HG02973 (cell line): ENCODE results near the gene FAT2.
"Not testable (repeated sequence)": the region's sequence is repeated elsewhere in the genome, so short reads cannot be mapped to it uniquely, and the experiment has no call there.

ENCODE experiments used
- ATAC-seq: cut with Tn5 transposase; IDR thresholded peaks from one replicate; pipeline ENCODE4 v1.9.1; 2021; ENCODE audit warnings: moderate library complexity; ENCODE audit not compliant: unreplicated experiment

FAT2 gene

DNA sequence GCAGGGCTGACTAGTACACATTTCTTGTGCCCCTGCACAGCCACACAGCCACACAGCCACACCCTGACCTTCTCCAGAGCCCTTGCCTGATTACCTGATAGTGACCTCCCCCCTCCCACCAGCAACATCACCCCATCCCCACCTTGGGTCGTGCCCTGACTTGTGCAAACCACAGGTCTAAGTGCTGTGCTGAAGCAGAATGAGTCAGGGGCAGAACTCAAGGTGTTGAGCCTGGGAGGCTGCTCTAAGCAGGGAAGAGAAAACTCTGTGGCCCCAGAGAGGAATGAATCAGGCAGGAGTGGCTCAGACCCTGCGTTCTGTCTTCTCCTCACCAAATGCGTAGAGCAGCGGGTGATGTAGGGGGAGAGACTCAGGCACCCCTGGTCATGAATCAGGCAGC, 24.3 kb upstream of the FAT2 start:
- no peak for ATAC-seq

DNA sequence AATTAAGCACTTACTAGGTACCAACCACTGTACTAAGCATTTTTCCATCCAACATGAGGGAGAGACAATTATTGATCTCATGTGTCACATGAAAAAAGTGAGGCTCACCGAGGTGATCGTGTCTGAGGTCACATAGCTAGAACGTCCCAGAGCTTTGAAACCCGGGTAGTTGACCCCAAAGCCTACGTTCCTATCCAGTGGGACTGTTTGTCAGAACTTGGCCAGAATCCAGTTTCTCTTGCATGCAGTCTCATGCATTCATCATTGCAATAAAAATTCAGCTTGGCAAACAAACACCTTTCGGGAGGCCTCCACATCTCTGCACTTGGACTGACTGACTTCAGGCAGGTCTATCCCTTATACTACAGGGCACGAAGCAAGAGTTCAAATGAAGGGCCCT, 23.4 kb upstream of the FAT2 start:
- ATAC-seq = no peak

DNA sequence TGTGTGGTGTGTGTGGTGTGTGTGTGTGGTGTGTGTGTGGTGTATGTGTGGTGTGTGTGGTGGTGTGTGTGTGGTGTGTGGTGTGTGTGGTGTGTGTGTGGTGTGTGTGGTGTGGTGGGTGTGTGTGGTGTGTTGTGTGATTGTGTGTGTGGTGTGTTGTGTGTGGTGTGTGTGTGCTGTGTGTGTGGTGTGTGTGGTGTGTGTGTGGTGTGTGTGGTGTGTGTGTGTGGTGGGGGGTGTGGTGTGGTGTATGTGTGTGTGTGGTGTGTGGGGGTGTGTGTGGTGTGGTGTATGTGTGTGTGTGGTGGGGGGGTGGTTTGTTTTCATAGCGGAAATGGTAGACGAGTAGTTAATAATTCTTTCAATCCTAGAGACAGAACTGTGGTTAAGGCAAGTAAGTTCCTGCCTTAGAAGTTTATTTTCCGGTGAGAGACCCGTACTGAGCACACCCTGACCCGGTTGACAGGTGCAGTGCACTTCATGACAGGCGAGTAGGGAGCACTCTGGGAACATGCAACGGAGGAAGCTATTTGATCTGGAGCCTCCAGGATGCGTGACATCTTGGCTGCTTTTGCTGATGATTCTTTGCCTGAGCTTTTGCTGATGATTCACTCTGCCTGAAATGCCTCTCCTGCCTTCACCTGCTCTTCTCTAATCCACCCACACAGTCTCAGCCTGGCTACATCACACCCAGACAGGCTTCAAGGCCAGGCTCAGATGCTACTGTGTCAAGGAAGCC, 21.7 kb upstream of the FAT2 start:
- peak; percentile 81 for ATAC-seq

DNA sequence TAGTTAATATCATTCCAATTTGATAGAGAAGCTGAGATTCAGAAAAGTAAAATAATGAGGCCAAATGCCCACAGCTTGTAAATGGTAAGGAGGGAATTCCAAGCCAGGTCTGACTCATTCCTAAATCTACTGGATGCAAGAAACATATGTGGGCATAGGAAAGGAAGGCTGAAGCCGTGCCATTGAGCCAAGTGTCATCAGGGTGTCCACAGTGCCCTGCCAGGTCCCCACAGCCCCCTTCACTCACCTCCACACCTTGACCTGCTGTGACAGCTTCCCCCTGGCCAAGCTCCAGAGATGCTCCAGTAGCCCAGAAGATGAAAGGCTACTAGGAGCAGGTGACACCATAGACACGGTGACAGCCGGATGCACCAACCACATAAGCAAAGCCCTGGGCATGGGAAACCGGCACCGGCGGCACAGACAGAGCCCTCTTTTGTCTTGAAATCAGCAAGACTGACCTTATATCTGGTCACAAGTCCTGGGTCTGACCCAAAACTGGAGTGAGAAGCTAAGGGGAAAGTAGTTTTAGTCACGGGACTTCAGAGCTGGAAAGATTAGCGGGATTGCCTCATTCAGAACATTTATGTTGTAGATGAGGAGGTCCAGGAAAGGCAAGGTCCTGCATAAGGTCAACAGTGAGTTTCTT, 20.1 kb upstream of the FAT2 start:
- no peak for ATAC-seq

DNA sequence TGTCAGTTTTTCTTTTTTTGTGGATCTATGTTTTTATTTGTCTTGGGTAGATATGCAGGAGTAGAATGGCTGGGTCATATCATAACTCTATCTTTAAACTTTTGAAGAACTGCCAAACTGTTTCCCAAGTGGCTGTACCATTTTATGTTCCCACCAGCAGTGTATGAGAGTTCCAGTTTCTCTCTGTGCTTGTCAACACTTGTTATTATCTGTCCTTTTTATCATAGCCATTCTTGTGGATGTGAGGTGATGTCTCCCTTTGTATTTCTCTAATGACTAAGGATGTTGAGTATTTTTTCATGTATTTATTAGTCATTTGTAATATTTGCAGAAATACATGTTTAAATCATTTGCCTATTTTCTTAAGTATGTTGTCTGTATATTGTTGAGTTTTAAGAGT, 17.4 kb upstream of the FAT2 start:
- ATAC-seq = no peak

DNA sequence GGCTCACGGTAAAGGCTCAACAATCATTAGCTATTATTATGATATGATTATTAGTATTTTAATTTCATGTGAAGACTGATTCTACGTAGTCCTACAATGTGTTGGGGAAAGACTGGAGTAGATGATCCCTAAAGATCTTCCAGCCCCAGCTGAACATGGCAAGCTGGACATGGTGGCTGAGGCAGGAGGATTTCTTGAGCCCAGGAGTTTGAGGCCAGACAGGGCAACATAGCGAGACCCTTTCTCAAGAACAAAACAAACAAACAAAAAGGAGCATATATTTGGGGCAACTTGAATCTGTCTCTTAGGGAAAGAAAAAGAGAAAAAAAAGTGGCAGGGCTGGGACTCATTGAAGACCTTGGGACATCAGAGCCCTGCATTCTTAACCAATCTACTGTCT, 16.2 kb upstream of the FAT2 start:
- no peak for ATAC-seq

DNA sequence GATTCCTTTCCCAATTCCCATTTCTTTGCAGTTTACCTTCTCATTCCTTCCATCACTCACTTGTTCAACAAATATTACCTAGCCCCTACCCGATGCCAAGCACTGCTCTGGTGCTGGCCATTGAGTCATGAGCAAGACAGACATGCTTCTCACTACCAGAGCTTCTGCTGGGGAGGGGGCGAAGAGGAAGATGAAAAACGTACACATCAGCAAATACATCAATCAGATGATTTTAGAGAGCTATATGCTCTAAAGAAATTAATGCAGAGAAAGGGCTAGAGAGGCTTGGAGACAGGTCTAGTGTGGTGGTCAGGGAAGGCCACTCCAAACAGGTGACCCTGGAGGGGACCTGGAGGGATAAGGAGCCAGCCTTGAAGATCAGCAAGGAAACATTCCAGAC, 14.4 kb upstream of the FAT2 start:
- no peak for ATAC-seq

DNA sequence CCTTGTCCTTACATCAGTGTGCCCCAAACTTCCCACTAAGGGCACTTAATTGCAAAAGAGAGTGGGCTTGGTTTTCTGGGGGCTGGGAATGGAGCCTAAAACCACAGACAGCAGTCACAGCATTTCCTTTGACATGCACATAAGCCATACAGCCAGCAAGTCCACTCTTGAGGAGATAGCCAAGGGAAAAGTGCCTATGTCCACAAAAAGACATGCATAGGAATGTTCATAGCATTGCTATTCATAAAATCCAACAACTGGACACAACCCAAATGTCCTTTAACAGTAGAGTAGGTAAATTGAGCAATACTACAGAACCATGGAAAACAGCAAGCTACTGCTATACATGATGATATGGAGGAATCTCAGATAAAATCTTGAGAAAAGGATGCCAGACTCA, 11.7 kb upstream of the FAT2 start:
- ATAC-seq = no peak

DNA sequence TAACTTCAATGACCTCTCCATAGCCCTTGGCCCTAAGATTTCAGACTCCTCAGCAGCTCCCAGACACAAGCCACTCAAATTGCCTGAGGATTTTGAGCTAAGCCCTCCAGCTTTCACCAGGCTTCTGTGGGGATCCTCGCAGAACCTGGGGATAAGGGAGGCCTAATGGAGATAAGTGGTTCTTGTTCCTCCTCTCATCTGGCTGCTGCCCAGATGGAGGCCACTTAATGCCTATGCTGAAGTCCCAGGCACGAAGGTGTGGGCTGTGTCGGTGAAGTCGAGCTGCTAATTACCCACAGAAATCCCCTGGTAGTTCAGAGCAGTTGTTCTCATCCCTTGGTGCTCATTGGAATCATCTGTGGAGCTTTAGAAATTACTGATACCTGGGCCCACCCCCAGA, 10.3 kb upstream of the FAT2 start:
- no peak for ATAC-seq

DNA sequence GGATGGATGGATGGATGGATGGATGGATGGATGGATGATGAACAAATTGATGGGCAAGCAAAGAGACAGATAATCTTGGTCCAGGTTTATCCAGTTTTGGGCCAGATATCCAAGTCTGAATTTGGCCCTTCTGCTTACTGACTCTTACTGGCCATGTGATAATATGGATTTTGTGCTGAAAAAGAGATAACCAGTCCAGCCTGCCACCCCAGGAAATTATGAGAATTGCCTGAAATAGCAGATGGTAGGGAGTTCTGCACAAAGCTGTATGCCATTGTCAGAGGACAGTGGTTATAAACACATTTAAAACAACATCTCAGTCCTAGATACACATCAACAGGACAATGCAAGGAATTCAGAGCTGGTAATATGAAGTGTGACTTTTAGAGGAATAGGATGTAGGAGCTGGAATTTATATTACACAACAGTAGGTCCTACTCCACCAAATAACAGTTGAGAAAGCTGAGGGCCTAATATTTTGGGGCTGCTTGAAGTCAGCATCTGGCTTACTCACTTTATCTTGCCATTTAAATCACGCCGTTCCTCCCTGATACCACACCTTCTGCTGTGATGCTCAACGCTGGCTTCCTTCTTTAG, 9.0 kb upstream of the FAT2 start:
- no peak for ATAC-seq

DNA sequence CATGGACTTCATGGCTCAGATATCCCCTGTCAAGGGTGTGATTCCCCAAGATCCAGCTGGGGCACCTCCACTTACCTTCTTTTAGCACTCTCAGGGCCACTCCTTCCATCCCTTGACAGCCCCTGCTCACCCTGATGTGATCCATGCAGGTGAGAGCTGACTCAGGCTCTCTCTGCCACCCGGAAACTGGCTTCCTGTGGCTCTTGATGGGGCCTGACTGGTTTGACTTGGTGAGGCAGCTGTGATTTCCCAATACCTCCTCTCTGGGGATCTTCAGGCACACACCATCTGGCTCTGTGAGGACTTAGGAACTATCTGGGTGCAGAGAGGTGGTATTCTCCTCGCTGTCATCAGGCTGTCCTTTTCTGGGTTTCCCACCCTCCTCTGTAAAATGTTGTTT, 7.9 kb upstream of the FAT2 start:
- ATAC-seq = no peak

DNA sequence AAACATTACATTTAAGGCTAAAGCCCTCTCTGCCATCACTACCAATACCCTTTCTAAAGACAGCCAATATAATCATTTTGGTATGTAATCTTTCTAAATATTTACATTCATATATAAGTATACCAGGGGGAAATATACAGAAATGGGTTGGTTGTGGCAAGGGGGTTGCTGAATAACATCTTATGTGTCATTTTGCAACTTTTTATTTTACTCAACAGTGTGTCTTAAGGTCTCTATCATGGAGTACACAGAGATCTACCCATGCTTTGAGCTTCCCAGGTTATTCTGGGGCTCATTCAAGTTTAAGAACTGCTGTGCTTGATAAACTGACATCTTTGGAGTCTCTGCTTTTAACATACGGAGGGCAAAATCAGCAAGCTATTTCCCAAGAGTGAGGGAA, 7.4 kb upstream of the FAT2 start:
- no peak for ATAC-seq

DNA sequence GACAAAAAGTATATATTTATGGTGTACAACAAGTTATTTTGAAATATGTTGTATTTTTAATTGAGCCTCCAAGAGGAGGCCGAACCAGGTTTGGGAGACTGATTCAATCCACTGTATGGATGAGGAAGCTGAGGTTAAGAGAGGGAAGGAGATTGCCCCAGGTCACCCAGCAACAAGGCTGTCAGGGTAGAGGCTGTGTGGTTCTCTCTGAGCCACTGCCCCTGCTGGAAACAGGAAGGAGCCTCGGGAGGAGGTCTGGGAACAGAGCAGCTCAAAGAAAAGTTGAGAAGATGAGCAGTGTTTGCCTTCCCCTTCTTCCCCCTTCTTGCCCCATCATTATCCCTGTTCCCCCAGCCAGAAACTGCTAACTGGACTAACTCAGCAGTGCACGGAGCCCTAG, 6.6 kb upstream of the FAT2 start:
- no peak for ATAC-seq

DNA sequence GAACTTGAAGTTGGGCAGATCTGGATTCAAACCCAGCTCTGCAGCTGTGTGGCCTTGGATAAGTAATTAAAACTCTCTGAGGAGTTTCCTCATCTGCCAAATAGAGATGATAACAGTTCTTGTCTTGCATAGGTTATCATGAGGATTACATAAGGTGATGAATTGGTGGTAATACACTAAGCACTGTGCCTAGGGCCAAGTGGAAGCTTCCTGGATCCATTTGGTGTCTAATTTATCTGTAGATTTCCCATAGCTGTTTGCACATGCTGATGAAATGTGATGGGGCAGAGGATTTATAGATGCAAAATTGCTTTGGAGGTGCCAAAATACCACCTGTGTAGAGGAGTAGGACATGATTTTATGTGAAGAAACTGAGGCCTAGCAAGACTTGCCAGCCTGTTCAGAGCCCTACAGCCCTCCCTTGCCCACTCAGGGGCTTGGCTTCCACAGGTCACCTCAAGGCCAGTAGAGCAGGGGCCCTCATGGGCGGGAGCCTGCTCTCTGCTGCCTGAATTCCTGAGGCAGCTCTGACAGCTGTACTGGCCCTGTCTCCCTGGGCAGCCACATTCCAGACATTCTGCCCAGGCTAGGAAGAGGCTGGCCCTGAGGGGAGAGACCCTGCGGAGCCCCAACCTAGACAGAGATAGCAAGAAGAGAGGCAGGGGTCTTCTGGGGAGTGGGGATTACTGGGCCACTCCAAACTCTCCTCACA, 5.9 kb upstream of the FAT2 start:
- ATAC-seq = no peak

DNA sequence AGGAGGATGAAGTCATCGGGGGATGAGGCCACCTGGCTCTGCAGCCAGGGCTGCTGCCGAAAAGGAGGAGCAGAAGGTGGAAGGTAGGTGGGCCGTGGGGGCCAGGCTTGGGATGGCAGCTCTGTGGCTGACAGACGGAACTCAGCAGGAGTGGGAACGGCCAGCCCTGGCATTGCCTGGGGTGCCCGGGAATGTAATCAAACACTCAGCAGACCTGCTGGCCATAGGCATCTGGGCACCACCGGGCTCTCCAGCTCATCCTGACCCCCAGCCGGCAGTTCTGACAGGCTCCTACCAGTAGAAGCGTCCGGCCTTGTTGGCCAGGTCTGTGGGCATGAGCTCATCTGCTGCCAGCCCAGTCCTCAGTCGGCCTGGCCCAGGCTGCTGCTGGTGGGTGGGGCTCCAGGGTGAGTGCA, 4.3 kb upstream of the FAT2 start:
- ATAC-seq = no peak

DNA sequence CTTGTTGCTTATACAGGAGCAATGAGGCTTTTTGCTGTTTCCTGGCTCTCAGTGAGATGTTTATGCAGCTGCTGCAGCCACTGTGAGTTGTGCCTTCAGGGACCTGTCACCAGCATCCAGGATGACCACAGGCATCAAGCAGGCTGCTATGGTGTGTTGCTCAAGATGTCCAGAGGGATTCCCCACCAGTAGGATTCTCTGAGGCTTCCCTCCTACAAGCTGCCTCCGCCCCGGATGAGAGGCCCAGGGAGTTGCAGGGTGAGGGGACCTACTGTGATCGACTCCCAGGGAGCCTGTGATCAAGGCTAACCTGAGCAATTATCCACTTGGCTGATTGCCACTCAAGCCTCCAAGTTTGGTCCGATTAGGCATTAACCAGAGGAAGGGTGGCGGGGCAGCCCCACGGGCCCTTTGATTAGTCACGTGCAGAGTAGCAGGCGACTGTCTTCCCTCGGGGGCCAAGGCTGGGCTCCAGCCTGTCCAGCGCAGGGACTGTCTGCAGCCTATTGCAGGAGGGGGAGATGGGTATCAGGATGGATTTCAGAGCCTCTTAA, 1.8 kb upstream of the FAT2 start:
- peak; percentile 46 for ATAC-seq

DNA sequence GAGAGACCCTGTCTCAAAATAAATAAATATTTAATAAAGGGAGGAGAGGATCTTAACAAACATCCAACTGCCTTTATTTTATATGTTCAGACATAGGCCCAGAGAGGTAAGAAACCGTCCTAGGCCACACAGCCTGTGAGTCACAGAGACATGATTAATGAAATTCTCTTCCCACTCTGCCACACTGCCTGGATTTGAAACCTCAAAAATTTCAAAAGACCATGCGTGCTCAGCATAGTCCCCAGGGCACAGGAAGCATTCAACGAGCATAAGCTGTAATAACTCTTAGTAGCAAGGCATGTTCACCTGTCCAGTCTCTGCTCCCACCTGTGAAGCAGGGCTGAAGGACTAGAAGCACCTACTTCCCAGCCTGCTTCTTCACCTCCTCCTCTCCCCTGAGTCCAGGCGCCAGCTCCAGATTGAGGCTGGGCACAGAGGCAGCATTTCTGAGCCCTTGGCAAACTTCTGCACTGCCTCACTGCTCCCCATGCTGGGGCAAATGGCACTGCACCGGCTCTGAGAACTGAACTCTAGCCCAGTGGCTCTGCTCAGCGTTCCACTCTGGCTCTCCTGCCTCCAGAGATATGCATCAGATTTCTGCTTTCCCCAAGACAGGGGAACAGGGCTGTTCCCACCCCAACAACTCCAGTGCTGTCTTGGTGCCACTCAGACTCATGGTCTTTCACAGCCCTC, 1.1 kb downstream of the FAT2 start:
- no peak for ATAC-seq

DNA sequence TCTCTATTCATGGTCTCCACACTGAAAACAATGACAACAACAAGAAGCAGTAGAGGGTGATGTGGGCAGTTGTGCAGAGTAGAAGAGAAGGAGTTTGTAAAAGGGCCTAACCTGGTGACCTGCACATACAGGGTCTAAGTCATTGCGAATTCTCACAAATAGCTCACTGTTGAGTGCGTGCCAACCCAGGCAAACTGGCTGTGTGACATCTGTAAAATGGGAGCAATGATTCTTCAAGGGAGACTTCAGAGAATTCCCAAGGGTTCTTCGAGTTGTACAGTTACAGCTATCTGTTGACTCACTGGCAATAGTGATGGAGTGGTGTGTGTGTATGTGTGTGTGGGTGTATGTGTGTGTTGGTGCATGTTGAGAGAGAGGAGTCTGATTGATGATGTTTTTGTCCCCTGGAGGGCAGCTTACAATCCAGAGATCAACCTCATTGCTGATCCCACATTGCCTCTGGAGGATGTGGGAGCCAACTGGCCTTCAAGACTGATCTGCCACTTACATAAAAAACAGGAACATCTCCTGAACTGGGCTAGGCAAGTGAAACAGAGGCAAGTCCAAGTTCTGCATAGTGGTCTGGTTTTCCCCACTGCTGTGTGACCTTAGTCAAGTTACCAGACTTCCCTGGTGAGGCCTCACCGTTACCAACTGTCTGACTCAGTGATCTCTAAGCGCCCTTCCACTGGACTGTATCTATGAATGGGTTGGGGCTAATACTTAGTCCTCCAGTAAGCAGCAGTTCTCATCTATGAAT, 3.2 kb downstream of the FAT2 start:
- ATAC-seq = no peak

DNA sequence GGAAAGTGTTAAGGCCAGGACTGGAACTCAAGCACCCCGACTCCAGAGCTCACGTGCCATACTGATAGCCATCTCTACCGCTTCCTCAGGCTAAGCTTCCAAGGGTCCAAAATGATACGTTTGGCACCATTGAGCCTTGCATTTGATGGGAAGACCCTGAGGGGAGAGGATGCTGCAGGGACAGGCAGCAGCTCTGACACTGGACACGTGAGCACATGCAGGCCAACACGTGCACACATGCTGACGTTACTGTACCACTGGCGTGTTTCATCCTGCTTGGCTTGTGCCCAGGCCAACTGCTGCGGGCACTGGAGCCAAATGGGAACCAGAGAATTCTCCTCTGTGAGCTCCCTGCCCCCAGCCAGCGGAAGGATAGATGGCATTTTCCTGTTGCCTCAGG, 5.2 kb downstream of the FAT2 start:
- no peak for ATAC-seq

DNA sequence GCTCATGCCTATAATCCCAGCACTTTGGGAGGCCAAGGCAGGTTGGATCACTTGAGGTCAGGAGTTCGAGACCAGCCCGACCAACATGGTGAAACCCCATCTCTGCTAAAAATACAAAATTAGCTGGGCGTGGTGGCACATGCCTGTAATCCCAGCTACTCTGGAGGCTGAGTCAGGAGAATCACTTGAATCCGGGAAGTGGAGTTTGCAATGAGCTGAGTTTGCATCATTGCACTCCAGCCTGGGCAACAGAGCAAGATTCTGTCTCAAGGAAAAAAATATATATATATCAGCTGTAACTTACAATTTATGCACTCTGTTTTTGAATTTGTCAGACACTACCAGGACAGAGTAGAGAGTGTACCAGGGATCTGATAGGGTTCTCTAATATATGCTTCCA, 5.8 kb downstream of the FAT2 start:
- ATAC-seq = not testable (repeated sequence)
